HT1080 (cell line): ENCODE results near the gene SNX12. TPM values are rescaled to one million over a fixed set of nuclear protein-coding genes. Genes with fewer than 3 reads are reported as not detected.
"Not testable (repeated sequence)": the region's sequence is repeated elsewhere in the genome, so short reads cannot be mapped to it uniquely, and the experiment has no call there.

Source experiments
- DNase-seq: peaks from one replicate; pipeline ENCODE4 v3.0.0-alpha.2; 2015; ENCODE audit warnings: low read depth
- small RNA-seq: library from RNA; depleted of rRNA; stranded (forward); fragments of <200 nt; gene quantifications from one replicate; pipeline ENCODE3, GENCODE V24; 2014
- total RNA-seq: library from RNA; depleted of rRNA; stranded (reverse); fragments of >200 nt; shearing (Covaris generic); gene quantifications from 2 replicates; pipeline ENCODE4 v1.2.3, GENCODE V29; 2014; rRNA removed

The SNX12 gene
- total RNA-seq, 1 experiment from 2014 or later, result 68.9 TPM

DNA sequence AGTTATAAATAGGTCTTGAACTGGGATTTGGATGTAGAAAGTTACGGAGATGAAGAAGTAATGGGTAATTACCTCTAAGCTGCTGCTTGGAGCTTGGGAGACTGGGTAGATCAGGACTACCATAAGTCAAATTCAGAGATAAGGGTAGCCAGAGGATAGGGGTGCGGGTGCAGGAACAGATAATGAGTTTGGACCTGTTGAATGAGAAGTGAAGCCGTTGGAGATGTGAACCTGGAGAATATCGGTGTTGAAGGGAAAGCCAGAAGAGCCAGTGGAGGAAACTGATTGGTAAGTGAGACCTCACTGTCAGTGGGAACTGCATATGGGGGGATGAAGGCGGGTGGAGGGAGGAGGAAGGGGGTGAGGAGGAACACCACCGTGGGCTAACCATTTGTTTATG is 26.9 kb upstream of the SNX12 start:
- DNase-seq, result no peak

GRCh38 chrX:71091263-71091662 is 23.1 kb upstream of the SNX12 start:
- no peak for DNase-seq

- no peak for DNase-seq
Observed at GRCh38 chrX:71085900-71086299, 17.8 kb upstream of the SNX12 start.

- DNase-seq, result no peak
Observed at GRCh38 chrX:71082822-71083221, 14.7 kb upstream of the SNX12 start.

- no peak for DNase-seq
Observed at GRCh38 chrX:71082124-71082647, 14.1 kb upstream of the SNX12 start.

- peak; percentile 2 for DNase-seq
Observed at GRCh38 chrX:71081330-71082123, 13.4 kb upstream of the SNX12 start.

DNA sequence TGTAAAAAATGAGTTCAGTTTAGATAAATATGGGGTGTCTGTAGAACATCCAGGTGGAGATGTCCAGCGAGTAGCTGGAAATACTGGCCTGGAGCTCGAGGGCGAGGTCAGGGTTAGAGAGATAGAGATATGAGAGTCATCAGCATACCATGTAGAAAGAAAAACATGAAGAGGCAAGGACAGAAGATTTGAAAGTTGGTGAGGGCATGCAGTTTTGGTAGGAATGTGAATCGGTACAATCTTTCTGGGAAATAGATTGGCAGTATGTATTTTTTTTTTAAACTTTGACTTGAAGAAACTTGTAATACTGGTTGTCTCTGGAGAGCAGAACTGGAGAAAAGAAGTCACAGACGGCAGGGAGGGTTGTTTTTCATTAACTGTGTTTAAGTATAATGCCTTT is 2.4 kb upstream of the SNX12 start:
- DNase-seq, result no peak

- DNase-seq, result peak; percentile 1
Observed at GRCh38 chrX:71067712-71068043, 456 bp downstream of the SNX12 start.

DNA sequence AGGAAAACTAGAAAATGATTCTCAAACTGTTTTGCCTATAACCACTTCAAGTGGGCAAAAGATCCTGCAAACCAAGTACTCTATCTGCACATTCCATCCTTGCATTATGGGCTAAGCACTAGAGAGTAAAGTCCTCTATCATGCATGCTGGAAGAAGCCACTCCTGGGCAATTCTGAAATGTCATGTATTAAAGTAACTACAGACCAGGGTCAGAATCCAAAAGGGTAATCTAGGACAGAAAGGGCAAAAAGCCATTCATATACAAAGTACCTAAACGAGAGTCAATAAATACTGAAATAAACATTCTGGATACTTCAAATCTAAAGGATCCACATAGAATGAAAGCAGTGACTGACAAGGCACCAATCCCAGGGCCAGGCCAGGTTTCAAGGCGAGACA is 1.0 kb downstream of the SNX12 start:
- DNase-seq, result no peak

- no peak for DNase-seq
Observed at GRCh38 chrX:71060127-71060526, 8.0 kb downstream of the SNX12 start.

GRCh38 chrX:71057848-71058530 is 10.1 kb downstream of the SNX12 start:
- DNase-seq, result no peak

- no peak for DNase-seq
Observed at GRCh38 chrX:71056867-71057266, 11.3 kb downstream of the SNX12 start.

DNA sequence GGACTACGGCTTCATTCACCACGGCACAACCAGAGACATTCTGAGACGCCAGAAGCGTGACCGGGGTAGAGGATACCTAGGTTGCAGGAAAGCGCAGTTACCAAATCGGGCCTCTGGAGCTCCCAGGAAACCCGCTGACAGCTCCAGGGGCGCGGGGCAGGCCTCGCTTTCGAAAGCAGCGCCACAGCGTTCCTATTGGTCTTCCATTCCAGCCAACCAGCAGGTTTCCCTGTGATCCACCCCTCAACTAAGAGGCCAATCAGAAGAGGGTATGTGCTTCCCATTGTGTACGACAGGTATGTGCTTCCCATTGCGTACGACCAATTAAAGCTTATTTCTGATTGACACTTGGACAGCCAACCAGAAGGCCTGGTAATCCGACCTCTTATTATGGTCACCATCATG is 14.9 kb downstream of the SNX12 start:
- DNase-seq, result no peak

- DNase-seq, result no peak
Observed at GRCh38 chrX:71052721-71053120, 15.4 kb downstream of the SNX12 start.

DNA sequence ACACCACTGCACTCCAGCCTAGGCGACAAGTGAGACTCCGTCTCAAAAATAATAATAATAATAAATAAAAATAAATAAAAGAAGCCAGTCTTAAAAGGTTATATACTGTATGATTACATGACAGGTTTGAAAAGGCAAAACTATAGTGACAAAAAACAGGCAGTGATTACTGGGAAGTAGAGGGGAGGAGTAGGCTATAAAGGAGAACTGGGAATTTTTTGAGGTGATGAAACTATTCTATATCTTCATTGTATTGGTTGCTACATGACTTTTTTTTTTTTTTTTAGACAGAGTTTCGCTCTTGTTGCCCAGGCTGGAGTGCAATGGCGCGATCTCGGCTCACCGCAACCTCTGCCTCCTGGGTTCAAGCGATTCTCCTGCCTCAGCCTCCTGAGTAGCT is 20.2 kb downstream of the SNX12 start:
- DNase-seq, result not testable (repeated sequence)

DNA sequence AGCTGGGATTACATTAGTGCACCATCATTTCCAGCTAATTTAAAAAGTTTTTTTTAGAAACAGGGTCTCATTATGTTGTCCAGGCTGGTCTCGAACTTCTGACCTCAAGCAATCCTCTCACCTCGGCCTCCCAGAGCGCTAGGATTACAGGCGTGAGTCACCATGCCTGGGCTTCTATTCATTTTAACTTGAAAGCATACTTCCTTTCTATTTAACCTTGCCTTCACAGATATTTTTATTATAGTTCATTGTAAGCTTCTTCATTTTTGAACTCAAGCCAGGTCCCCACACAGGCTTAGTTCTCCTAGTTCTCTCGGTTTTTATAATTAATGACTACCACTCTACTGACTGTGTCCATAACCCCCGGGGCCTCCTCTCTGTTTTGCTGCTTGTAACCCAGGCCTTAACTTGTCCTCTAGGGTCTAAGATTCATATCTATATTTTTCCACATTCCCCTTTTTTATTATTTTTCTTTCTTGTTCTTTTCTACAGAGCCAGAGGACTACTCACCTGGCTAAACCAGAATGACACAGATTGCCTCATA is 50.7 kb downstream of the SNX12 start:
- DNase-seq, result peak; percentile 0

Small RNA genes lying within 50 kb of the gene (small RNA-seq; reads per million reads assigned to genes)
- gene CXorf65, result not detected
- gene RNU1-56P, result 0.07 reads per million

Other genes with a start within 250 kb of the SNX12 start
- not detected in 2 replicates for gene TEX11, start 159.6 kb downstream of the SNX12 start, total RNA-seq
- not detected in 2 replicates for gene SLC7A3, start 137.2 kb downstream of the SNX12 start, total RNA-seq
- gene FOXO4, start 27.5 kb upstream of the SNX12 start, total RNA-seq, result 1.2 and 1.8 TPM in 2 replicates
- gene CXorf65, start 38.4 kb upstream of the SNX12 start, total RNA-seq, result not detected in 2 replicates
- gene IL2RG, start 43.2 kb upstream of the SNX12 start, total RNA-seq, result not detected in 2 replicates
- 10.1 and 13.6 TPM in 2 replicates for gene MED12, start 50.3 kb upstream of the SNX12 start, total RNA-seq
- 0.06 TPM in 1 of 2 replicates, not detected in the other for gene NLGN3, start 76.5 kb upstream of the SNX12 start, total RNA-seq
- not detected in 2 replicates for gene GJB1, start 154.9 kb upstream of the SNX12 start, total RNA-seq
- gene ZMYM3, start 185.8 kb upstream of the SNX12 start, total RNA-seq, result 17.8 and 23.8 TPM in 2 replicates
- gene NONO, start 215.3 kb upstream of the SNX12 start, total RNA-seq, result 469 and 520 TPM in 2 replicates
- 0.97 and 1.00 TPM in 2 replicates for gene ITGB1BP2, start 233.4 kb upstream of the SNX12 start, total RNA-seq